Lower leg skin (tissue), 4 donors: ENCODE measurements around the gene NECTIN1. TPM values are rescaled to one million over a fixed set of nuclear protein-coding genes. Genes with fewer than 3 reads are reported as not detected.

Experiments
- DNase-seq, 2 donors: peaks; one replicate each; pipeline ENCODE4 v3.0.0-alpha.2; 2019; ENCODE audit warnings: low spot score in 2 of 2
- H3K4me3 ChIP-seq: fragments of 200-600 bp; sonication (generic); 2 replicates; pipeline ENCODE4 v1.5.1; 2017; ENCODE audit warnings: mild to moderate bottlenecking, low read depth; ENCODE audit not compliant: poor library complexity, severe bottlenecking
- POLR2A ChIP-seq, 2 donors: fragments of 450-650 bp; IDR thresholded peaks; one replicate each; pipeline ENCODE4 v1.6.1; 2016 to 2017; ENCODE audit warnings: antibody characterized with exemption in 2 of 2, mild to moderate bottlenecking in 1 of 2, moderate library complexity in 1 of 2
- WGBS, 2 donors: methylation state at CpG; one replicate each; pipeline ENCODE4 v1.1.5; 2018; 5-methylcytosine and 5-hydroxymethylcytosine counted together
- intact Hi-C: fragments of 100-400 bp; cut with DNase I; formaldehyde crosslinking; loops from one replicate; pipeline ENCODE4 v1.15.0; 2023; ENCODE audit warnings: low total_unique reads
- total RNA-seq, 4 donors: library from RNA; depleted of rRNA; stranded (reverse); fragments of >200 nt; gene quantifications; one replicate each; pipeline ENCODE4 v1.1.0, GENCODE V29; 2016
- TF ChIP-seq, protein P1 (sequence below), 3 donors: fragments of 450-650 bp; IDR thresholded peaks; one replicate each; pipeline ENCODE4 v1.5.1; 2016; ENCODE audit warnings: antibody characterized with exemption in 3 of 3, mild to moderate bottlenecking in 3 of 3, moderate library complexity in 2 of 3

NECTIN1 gene
- total RNA-seq, 4 donors from 2014 or later = 111 to 142 (median 130) TPM

DNA sequence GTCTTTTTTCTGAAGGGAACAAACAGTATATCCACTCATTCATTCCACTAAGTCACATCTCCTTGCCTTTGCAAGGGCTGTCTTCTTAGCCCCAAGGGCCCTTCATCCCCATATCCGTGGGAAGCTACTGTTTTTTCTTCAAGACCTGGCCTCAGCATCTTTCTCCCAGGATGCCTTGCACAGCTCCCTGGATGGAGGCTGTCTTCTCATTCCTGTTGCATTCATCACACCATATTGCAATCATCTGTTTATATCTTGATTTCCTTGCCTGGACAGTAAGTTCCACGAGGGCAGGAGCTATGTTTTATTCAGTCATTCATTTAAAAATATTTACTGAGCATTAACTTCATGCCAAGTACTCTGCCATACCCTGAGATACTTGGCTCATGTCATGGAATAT lies 29.3 kb upstream of the NECTIN1 start:
- intact Hi-C loops = no loop called here
- WGBS, 2 donors = 25 to 32% methylated on average over 2 of the region's 2 CpGs
- no peak overlapping the region for H3K4me3 ChIP-seq
- TF ChIP-seq, protein P1, sequence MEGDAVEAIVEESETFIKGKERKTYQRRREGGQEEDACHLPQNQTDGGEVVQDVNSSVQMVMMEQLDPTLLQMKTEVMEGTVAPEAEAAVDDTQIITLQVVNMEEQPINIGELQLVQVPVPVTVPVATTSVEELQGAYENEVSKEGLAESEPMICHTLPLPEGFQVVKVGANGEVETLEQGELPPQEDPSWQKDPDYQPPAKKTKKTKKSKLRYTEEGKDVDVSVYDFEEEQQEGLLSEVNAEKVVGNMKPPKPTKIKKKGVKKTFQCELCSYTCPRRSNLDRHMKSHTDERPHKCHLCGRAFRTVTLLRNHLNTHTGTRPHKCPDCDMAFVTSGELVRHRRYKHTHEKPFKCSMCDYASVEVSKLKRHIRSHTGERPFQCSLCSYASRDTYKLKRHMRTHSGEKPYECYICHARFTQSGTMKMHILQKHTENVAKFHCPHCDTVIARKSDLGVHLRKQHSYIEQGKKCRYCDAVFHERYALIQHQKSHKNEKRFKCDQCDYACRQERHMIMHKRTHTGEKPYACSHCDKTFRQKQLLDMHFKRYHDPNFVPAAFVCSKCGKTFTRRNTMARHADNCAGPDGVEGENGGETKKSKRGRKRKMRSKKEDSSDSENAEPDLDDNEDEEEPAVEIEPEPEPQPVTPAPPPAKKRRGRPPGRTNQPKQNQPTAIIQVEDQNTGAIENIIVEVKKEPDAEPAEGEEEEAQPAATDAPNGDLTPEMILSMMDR (IDR thresholded peaks at IDR 0.05) = no peak
- TF ChIP-seq POLR2A (IDR thresholded peaks at IDR 0.05) = no peak
- no peak for DNase-seq

- H3K4me3 ChIP-seq = no peak overlapping the region
- DNase-seq = no peak
- no peak for TF ChIP-seq POLR2A (IDR thresholded peaks at IDR 0.05)
- TF ChIP-seq, protein P1 (IDR thresholded peaks at IDR 0.05) = no peak
- intact Hi-C loops = no loop called here
- 80 to 89% methylated on average over 5 of the region's 5 CpGs for WGBS, 2 donors
Observed at GRCh38 chr11:119757378-119757777, 28.4 kb upstream of the NECTIN1 start.

DNA sequence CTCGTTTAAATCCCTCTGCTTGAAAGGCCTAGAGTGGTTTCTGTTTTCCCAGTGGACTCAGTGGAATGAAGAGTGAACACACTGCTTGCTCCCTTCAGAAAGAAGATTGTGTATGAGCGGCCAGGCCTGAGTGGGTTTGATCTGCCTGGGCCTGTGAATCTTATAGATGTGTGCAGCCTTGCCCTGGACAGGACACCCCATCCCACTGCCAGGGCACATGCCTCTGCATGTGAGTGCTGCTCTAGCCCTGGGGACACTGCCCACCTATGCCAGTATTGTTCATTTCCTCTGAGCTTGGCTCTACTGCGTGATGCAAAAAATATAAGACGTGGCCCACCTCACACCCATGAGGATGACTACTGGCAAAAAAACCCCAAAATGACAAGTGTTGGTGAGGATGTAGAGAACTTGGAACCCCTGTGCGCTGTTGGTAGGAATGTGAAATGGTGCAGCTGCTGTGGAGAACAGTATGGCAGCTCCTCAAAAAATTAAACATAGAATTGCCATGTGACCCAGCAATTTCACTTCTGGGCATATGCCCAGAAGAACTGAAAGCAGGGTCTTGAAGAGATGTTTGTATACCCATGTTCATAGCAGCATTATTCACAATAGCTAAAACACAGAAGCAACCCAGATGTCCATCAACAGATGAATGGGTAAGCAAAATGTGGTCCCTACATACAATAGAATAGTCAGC lies 27.3 kb upstream of the NECTIN1 start:
- intact Hi-C loops = no loop called here
- TF ChIP-seq POLR2A (IDR thresholded peaks at IDR 0.05) = no peak
- TF ChIP-seq, protein P1 (IDR thresholded peaks at IDR 0.05) = no peak
- no peak for DNase-seq
- H3K4me3 ChIP-seq = no peak overlapping the region
- 86 to 88% methylated on average over 5 of the region's 5 CpGs for WGBS, 2 donors

- intact Hi-C loops = no loop called here
- DNase-seq = no peak
- WGBS, 2 donors = 86 to 87% methylated on average over 9 of the region's 9 CpGs
- H3K4me3 ChIP-seq = no peak overlapping the region
- TF ChIP-seq, protein P1 (IDR thresholded peaks at IDR 0.05) = no peak
- no peak for TF ChIP-seq POLR2A (IDR thresholded peaks at IDR 0.05)
Observed at GRCh38 chr11:119755356-119756071, 26.5 kb upstream of the NECTIN1 start.

DNA sequence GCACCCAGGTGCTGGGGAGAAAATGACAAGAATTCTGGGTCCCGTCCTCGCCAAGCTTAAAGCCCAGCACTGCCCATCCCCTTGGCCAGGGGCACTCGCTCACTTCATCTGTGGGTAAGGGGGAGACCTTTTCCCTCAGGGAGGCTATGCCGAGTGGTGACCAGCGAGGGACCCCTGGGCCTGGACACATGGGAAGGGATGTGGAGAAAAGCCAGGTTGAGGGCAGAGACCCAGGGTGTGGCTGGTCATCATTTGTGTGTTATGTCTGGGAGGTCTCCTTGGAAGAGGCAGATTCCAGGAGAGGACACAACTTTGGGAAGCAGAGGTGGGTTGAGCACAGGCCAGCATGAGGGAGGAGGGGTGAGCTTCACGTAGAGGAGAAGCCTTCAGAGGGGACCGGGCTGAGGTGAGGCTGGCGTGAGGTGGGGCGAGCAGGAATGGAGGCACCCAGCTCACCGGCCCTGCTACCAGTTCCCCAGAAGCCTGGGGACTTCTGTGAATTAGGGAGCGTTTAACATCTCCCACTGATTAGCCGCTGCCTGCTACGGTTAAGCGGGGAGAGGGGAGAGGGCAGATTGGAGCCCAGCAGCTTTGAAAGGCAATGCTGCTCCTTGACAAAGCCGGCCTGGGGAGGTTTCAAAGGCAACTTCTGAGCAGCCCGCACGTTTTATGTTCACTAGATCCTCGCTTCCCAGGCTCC lies 25.8 kb upstream of the NECTIN1 start:
- intact Hi-C loops = no loop called here
- TF ChIP-seq, protein P1 (IDR thresholded peaks at IDR 0.05) = no peak
- TF ChIP-seq POLR2A (IDR thresholded peaks at IDR 0.05) = no peak
- WGBS, 2 donors = 87% methylated on average over 17 to 18 of the region's 18 CpGs
- H3K4me3 ChIP-seq = no peak overlapping the region
- no peak for DNase-seq
